HG03432 (cell line): ENCODE results near the gene HHATL.

Experiments
- ATAC-seq: cut with Tn5 transposase; IDR thresholded peaks from one replicate; pipeline ENCODE4 v1.9.1; 2021; ENCODE audit warnings: mild to moderate bottlenecking, moderate library complexity; ENCODE audit not compliant: unreplicated experiment

HHATL gene, protein sequence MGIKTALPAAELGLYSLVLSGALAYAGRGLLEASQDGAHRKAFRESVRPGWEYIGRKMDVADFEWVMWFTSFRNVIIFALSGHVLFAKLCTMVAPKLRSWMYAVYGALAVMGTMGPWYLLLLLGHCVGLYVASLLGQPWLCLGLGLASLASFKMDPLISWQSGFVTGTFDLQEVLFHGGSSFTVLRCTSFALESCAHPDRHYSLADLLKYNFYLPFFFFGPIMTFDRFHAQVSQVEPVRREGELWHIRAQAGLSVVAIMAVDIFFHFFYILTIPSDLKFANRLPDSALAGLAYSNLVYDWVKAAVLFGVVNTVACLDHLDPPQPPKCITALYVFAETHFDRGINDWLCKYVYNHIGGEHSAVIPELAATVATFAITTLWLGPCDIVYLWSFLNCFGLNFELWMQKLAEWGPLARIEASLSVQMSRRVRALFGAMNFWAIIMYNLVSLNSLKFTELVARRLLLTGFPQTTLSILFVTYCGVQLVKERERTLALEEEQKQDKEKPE

DNA sequence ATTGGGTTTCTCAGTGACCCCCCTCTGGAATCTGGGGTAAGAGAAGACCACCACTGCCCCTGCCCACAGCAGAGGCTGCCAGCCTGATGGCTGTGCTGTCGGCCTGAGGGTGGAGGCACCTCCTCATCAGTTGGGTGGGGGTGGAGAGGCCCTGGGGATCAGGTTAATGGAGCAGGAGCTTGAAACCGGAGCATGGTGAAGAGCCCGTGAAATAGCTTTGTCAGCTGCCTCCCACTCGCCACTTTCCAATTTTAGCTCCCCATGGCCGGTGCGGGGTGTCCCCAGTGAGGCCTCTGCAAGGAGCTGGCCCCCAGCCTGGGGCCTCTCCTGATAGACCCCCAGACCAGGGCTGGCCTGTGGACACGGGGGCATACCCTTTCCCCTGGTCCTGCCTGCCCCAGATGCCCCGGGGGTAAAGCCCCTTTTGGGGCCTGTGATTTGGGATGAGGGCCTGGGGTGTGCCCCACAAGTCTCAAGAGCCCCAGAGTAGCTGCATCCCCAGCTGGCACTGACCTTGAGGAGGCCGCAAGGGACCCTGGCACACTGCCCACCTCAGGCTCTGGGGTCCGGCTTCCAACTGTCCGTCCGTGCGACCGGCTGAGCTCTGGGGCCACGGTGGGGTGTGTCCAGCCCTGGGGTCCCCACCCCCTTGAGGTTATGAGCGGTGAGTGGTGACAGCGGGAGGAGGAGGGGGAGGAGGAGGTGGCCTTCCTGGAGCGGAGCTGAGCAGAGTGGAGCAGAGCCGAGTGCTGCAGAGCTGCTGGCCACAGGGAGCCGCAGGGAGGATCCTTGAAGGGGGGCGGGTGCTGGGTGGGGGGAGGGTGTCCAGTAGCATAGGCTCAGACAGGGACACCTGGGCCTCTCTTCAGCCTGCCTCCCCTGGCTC is at the start of gene HHATL:
TSS of gene HHATL (minus strand) at position 733 of the 886 bp plus-strand sequence. CDS start 1,972 bp downstream, outside the sequence.
- no peak for ATAC-seq

DNA sequence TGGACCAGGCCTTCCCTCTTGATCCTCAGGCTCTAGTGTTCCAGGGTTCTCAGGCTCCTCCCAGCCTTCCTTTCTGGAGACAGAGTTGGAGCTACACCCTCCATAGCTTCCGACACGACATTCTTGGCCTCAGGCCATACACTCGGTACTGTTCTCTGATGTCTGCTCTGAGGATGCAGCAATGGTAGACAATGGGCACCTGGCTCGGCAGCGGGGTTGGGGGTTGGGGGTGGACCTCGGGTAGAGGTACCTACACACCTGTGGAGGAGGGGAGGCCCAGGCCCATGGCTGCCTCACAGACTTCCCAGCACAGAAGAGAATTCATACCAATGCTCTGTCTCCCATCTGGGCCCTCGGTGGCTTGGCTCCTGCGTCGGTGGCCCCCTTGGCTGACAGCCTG is 49.0 kb upstream of the HHATL start:
- no peak for ATAC-seq

DNA sequence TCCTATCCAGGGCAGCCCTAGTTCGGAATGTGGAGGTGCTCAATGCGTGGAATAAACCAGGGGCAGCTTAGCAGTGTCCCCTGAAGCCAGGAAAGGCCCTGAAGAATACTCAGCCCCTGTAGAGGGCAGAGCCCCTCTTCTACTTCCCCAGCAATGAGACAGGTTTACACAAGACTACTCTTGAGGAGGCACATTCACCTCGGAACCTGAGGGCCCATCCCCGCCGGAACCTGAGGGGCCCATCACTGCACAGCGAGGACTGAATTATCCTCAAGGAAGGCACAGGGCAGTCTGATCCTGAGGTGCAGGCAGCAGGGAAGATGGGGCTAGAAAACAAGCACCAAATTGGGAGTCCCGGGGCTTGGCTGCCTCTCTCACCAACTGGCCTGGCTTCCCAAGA is 48.2 kb upstream of the HHATL start:
- no peak for ATAC-seq

DNA sequence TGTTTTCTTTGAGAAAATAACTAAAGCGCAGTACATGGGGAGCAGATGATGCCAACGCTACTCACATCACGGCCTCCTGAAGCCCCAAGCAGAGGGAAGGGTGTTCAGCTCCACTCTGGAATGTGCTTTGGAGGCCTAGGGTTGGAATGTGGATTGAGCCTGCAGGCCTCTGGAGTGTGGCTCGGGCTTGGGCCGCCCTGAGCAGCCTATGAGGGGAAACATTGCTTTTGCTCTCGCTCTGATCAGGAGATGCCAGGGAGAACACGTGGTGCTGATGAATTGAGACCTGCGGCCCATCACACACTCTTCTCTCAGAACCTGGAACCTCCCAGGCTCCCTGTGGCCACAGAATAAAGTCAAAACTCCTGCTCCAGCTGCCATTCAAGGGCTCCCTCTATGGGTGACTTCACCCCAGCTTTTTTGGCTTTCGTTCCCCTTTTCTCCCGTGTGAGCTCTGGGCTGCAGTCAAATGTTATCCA is 47.2 kb upstream of the HHATL start:
- no peak for ATAC-seq

DNA sequence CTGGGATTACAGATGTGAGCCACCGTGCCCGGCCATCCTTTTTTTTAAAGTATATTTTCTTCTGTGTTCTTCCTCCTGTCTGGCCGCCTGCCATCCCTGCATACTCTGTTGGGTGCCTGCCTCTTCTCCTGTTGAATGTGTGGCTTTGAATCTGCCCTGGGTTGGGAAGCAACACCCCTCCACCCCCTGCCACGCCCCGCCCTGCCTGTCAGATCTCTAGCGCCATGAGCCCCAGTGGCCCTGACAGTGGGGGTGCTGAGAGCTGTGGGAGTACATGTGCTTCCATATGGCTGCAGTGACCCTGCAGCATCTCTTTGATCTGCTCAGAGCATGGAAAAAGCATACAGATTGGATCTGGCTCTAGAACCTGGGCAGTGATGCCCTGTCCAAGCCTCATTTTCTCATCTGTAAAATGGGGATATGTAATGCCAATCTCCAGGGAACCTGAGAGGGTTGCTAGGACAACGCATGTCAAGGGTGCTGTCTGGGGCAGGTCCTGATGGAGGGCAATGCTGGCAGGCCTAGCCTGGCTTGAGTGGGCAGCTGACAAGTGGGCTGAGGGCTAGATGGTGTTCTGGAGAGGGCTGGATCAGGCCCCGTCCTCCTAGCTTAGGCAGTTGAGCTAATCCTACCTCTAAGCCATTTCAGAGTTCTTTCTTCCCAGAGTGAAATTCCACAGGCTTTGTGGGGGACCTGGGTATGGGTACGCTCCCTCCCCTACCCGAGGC is 46.6 kb upstream of the HHATL start:
- ATAC-seq: no peak

DNA sequence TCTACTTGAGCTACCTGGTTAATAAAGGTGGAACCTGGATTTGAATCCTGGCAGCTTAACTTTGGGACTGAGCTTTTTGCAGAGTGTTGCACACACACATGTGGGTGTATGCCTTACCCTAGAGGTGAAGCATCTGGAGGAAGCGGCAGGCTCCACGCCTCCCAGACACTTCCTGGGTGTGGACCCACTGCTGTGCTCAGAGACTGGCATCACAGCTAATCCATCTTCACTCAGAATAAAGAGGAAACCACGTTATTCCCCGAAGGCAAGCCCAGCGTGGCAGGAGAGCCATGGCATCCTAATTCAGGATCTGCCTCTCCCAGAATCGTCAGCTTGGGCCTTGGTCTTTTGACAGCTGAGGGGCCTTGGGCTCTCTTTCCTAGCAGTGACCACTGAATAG is 45.0 kb upstream of the HHATL start:
- ATAC-seq: no peak

DNA sequence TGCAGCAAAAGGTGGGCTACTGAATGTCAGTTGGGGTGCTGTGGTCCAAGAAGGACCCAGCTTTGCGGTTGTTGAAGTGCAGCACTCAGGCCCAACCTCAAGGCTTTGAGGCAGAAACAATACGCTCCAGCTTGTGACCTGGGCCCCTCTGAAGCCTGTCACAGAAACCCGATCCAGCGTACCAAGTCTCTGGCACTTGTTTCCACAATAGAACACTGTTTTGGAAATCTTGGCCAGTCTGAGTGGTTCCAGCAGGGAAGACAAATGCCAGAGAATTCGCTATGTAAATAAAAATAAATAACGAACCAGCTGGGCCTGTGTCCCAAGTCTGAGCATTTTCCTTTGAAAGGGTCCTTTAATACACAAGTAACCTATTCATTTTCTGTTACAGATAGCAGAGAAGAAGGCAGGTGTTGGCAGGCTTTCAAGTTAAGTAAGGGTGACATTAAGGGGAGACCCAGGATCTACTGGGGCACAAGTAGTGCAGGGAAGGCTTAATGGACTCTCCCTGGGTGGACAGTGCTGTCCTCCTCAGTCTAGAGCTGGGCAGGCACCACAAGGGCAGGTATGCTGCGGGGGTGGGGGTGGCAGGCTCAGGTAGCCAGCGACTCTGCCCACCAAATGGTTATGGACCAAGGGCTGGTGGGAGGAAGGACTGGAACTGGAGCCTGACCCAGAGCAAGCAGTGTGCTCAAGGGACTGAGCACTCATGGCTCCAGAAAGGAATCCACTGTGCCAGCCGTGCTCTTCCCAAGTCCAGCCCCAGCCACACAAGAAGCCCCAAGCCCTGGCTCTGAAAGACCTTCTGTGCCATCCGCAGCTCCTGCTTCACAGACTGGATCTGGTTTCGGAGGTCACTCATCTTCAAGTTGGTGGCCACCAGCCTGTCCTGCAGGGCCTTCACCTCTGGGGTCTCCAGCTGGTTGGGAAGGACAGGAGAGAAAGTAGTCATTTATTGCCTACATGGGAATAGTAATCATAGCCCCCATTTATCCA is 44.2 kb upstream of the HHATL start:
- no peak for ATAC-seq

DNA sequence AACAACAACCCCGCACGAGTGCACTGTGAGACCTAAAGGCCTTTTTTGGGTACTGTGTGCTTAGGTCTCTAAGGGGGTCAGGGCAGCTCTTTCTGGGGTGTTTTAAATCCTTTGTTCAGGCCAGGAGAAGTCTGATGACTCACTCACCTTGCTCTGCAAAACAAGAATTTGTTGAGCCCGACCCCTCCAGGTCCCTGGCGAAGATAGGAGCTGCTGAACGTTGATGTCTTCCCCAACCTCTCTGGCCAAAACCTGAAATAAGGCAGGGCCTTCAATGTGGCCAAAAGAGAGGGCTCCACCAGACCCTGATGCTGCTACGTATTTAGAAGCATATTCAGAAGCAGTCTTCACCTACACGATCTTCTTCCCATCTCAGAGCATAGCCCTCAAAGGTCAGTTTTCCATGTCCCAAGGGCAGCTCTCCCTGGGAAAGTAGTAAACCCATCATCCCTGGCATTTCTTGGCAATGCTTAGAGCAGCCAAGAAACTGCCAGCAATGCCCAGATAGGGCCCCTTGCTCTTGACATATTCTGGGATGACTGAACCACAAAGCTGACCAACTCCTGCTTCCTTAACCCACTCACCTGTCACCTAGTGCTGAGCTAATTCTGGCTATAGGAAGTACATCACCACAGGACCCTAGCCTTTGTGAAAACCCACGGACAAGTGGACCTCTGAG is 43.3 kb upstream of the HHATL start:
- no peak for ATAC-seq

DNA sequence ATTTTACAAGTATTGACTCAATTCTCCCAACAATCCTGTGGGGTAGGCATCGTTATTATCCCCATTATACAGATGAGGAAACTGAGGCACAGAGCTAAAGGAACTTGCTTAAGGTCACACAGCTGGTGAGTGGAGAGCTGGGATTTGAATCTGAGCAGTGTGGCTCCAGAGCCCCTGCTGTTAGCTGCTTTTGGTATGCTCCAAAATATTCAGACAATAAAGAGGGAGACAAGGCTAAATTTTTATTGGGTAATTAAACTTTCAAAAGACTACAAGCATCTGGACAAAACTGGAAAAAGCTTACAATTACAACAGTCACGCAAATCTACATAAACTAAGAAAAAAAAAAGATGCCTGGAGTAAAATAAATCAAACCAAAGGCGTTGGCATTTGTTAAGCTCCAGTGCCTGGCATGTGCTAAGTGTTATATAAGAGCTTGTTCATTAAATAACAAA is 42.7 kb upstream of the HHATL start:
- no peak for ATAC-seq

DNA sequence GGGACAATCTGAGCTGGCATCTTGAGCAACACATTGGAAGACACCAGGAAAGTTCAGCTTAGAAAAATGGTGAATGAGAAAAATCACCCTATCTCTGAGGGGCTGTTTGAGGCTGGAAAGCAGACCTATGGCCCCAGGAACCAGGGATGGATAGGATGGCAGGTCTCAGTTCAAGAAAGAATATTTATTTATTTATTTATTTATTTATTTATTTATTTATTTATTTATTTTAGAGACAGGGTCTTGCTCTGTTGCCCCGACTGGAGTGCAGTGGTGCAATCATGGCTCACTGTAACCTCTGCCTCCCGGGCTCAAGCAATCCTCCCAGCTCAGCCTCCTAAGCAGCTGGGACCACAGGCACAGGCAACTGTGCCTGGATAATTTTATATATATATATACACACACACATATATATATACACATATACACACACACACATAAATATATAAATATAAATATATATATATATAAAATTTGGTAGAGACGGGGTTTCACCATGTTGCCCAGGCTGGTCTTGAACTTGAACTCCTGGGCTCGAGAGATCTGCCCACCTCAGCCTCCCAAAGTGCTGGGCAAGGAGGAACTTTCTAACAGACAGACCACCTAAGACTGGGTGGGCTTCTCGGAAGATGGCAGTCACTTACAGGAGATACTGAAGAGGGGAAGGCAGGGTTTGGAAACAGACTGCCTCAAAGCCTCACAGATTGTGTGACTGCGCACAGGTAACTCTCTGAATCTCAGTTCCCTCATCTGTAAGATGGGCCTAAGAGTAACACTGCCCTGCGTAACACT is 40.8 kb upstream of the HHATL start:
- no peak for ATAC-seq

DNA sequence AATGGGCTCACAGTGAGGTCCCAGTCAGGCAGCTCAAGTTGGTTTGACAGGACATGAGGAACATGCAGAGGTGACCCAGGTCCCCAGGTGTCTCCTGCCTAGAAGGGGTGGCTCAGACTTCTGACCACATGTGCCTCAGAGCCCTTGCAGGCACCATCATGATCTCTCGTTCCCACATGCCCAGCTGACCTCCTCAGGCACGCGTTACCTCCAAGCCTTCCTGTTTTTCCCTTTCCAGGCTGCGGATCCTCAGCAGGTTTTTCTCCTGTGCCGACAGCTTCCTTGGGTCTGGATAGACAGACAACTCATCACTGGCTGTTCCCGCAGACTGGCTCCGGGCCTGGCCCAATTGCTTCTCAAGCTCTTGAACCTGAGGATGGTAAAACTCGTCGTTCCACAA is 40.1 kb upstream of the HHATL start:
- ATAC-seq: no peak

DNA sequence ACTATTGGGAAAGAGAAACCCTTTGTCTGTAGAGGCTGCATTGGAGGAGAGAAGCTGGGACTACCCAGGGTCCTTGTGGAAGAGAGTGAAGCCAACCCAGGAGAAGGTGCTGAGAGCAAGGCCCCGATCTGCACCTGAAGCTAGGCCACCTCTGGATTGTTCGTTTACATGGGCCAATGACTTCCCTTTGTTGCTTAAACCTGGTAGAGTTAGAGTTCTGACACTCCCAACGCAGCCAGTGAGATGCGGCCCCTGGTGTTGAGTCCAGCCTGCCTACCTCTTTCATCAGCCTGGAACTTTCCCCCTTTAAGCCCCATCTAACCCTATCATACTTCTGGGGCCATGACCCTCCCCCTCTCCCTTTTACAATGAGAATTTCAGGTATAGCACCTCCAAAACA is 39.7 kb upstream of the HHATL start:
- ATAC-seq: no peak

DNA sequence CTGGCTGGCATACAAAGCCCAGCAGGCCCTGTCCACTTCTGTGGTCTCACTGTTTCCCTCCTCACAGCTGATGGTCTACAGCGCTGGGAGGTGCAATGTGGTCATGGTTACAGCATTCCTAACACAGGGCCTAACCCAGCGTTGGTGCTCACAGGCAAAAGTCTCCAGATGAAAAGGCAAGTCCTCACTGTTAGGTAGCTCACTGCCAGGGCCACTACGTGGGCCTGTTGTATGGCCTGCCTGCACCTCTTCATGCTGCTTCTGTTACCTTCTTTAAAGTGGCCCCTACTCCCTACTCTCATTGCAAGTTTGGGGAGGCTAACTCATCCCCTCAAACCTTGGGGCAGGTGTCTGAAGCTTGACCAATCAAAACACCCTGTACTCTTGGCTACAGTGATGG is 39.2 kb upstream of the HHATL start:
- no peak for ATAC-seq

DNA sequence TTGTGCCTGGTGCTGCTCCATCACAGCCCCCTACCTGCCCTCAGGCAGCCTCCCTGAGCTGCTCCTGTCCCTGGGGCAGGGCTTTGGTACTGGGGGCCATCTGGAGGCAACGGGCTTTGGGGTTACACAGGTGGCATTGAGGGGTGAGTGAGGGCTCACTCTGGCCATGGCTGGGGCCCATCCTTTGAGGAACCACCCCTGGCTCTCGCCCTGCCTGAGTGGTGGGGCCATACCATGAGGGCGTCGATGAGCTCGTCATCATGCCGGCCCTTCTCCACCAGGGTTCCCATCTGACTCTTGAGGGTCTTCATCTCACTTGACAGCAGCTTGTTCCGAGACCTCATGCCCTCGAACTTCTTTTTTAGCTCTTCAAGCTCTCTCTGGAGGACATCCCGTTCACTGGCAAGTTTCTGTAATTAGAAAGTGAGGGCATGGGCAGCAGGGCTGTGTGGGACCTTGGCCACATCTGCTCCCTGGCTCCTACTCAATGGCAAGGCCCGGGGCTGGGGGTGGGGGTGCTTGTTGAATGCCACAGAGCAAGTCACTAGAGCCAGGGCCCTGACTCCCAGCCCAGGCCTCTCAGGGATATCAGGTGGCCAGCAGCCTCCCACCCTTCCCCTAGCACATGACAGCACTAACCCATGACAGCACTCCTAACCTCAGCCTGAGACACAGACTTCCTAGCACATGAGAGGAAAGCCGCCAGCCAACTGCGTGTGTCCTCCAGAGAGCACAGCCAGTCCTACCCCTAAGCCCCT is 37.0 kb upstream of the HHATL start:
- ATAC-seq: no peak

DNA sequence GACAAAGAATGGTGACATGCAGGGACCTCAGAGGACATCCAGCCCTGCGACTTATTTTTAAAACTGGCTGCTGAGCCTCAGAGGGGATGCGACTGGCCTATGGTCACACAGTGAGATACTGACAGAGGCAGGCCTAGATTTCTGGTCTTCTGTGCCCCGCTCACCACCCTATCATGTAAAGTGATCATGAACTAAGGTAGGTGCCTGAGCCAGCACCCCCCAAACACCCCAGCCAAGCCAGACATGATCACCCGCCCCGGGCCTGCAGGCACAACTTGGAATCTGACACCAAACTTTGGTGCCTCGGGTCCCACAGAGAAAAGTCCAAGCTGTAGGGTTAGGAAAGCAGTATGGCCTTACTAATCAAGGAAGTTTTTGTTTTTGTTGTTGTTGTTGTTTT is 33.9 kb upstream of the HHATL start:
- ATAC-seq: no peak

DNA sequence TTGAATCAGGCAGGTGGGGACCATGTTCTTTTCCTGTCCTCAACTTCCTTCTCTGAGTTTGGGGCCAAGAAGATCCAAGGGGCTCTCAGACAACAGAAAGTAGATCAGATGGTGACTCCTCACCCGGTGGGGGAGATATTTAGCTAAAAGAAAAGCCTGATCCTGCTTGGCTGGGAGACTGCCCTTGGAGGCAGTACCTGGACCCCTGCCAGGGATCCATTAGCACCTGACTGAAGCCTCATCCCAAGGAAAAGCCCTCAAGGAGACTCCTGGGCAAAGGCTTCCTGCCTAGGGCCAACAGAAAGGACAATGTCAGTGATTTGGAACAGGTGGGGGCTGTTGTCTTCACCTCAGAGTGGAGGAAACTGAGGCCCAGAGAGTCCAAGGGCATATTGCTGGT is 33.5 kb upstream of the HHATL start:
- no peak for ATAC-seq

DNA sequence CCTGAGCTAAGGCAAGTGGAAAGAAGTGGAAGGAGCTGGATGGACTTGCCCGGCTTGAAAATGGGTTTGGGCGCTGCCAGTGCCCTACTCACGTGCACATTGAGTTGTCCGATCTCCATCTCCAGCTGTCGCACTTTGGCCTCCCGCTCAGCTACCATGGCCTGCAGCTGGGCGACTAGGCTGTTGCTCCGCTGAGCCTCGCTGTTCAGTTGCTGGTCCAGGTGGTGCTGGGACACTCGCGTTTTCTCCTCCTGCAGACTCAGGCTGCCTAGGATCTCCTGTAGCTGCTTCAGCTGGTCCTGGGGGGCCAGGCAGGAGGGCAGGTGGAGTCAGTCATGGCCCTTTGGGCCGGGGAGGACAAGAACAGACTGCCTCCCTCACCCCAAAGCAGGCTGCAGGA is 33.0 kb upstream of the HHATL start:
- ATAC-seq: no peak

DNA sequence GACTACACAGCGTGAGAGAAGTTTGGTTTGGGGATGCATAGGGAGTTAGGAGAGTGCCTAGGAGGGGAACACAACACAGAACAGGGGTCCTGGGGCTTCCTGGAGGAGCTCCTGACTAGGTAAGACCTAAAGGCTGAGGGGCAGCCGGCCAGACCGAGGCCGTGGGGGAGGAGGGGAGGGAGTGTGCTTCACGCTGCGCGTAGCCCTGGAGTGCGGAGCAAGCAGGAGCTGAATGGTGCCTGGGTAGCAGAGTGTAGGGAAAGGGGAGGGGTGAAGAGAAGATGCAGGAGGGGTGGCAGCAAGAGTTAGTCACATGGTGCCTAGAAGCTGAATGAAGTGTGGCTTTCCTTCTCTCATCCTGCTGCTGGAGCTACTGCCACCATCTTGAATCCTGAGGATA is 32.4 kb upstream of the HHATL start:
- no peak for ATAC-seq
